Kidney (tissue), 14 donors: ENCODE data around the gene MGARP. TPM values are rescaled to one million over a fixed set of nuclear protein-coding genes. Genes with fewer than 3 reads are reported as not detected.
"Not testable (repeated sequence)": the region's sequence is repeated elsewhere in the genome, so short reads cannot be mapped to it uniquely, and the experiment has no call there.

ENCODE experiments used
- DNase-seq, 5 donors: peaks; one replicate each; pipeline ENCODE4 v3.0.0-alpha.2; 2013 to 2020
- FAIRE-seq: peaks from 2 replicates; lab custom pipeline; 2012; peaks lifted over from hg19 to GRCh38; lab: Jason Lieb, UNC
- H3K27ac ChIP-seq, 2 donors: one replicate each; pipeline ENCODE4 v1.7.0; 2013; ENCODE audit warnings: low read depth in 2 of 2, low read length in 2 of 2, inconsistent platforms in 1 of 2
- H3K27me3 ChIP-seq: one replicate; pipeline ENCODE4 v1.7.1; 2013; ENCODE audit warnings: low read length, inconsistent platforms; ENCODE audit not compliant: control insufficient read depth, insufficient read depth
- H3K36me3 ChIP-seq, 3 donors: one replicate each; pipeline versions ENCODE4 v1.7.0 to v1.7.1; 2013; ENCODE audit warnings: low read length in 3 of 3, control low read depth in 1 of 3, inconsistent platforms in 1 of 3; ENCODE audit not compliant: insufficient read depth in 3 of 3, control insufficient read depth in 2 of 3
- H3K4me1 ChIP-seq, 3 donors: one replicate each; pipeline versions ENCODE4 v1.7.0 to v1.7.1; 2013; ENCODE audit warnings: low read length in 3 of 3, inconsistent platforms in 1 of 3, low read depth in 1 of 3; ENCODE audit not compliant: control insufficient read depth in 2 of 3, insufficient read depth in 2 of 3
- H3K4me3 ChIP-seq, 3 donors: one replicate each; pipeline versions ENCODE4 v1.7.0 to v1.8.1; 2013; ENCODE audit warnings: low read length in 3 of 3, control low read depth in 1 of 3, inconsistent platforms in 1 of 3
- H3K9ac ChIP-seq, 3 donors: one replicate each; pipeline versions ENCODE4 v1.7.0 to v1.7.1; 2013; ENCODE audit warnings: low read length in 3 of 3, control low read depth in 1 of 3, inconsistent platforms in 1 of 3
- H3K9me3 ChIP-seq, 3 donors: one replicate each; pipeline versions ENCODE4 v1.7.0 to v1.7.1; 2013; ENCODE audit warnings: low read length in 3 of 3, control low read depth in 1 of 3, inconsistent platforms in 1 of 3; ENCODE audit not compliant: control insufficient read depth in 2 of 3, insufficient read depth in 1 of 3
- intact Hi-C: fragments of 100-400 bp; cut with DNase I; formaldehyde crosslinking; loops from one replicate; pipeline ENCODE4 v1.11.1; 2022
- polyA plus RNA-seq: library from polyadenylated mRNA; stranded (reverse); fragments of 350-450 nt; fragmentation: Illumina TruSeq; extraction: RNeasy Lipid Tissue Mini Kit (QIAGEN cat#74804); gene quantifications from one replicate; pipeline ENCODE4 v1.2.3, GENCODE V29; 2014; ENCODE audit warnings: low read depth, low replicate concordance; ENCODE audit not compliant: insufficient read depth
- total RNA-seq: library from RNA; stranded (reverse); fragmentation: NEBNext Ultra II Directional; extraction: Animal tissue kit (Norgen Biotek cat#: 25700); gene quantifications from one replicate; pipeline ENCODE4 v1.2.1, GENCODE V29; 2021
- TF ChIP-seq, protein P1 (sequence below): IDR thresholded peaks from 3 replicates; pipeline ENCODE4 v1.5.1; 2012; ENCODE audit warnings: mild to moderate bottlenecking, moderate library complexity, borderline replicate concordance; ENCODE audit not compliant: insufficient read depth; ENCODE audit errors: extremely low read depth
- donor health status: control.
- donor health status: control.
- donor health status: control.
- donor health status: control.
- donor health status: control.
- donor health status: DM: yes; HTN: yes; CAD: no.
- donor health status: Normal renal cell carcinoma (clear cell type).

The MGARP gene
- total and polyA plus RNA-seq, 2 donors from 2014 or later: 0.25 to 4.3 TPM

DNA sequence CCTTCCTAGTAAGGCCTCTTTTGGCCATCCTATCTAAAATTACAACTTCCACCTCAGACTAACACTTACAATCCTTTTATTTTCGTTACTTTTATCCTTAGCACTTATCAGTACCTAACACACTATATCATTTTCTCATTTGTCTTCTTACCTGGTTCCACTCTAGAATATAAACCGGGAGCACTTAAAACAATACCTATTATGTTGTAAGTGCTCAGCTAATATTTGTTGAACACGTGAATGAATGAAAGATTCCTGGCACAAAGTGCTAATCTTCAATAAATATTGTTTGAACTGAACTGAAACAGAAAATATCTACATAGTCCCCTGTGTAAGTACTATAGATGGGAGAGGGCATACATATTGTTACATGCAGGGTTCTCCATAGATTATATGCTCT lies 14.4 kb downstream of the MGARP start:
- Histone ChIP-seq H3K4me3 (no peak overlapping the region), H3K36me3 (no peaks in the 10 kb centered on the region), H3K4me1 (peaks cover 0 to 4% (median 0%) of the 10 kb centered on the region in 3 donors), H3K9me3 (no peaks in the 10 kb centered on the region), H3K27me3 (no peaks in the 10 kb centered on the region), H3K9ac (no peak overlapping the region), H3K27ac (no peak overlapping the region)
- DNase-seq (no peak), FAIRE-seq (no peak)
- intact Hi-C loops: no loop called here
- TF ChIP-seq, protein P1, sequence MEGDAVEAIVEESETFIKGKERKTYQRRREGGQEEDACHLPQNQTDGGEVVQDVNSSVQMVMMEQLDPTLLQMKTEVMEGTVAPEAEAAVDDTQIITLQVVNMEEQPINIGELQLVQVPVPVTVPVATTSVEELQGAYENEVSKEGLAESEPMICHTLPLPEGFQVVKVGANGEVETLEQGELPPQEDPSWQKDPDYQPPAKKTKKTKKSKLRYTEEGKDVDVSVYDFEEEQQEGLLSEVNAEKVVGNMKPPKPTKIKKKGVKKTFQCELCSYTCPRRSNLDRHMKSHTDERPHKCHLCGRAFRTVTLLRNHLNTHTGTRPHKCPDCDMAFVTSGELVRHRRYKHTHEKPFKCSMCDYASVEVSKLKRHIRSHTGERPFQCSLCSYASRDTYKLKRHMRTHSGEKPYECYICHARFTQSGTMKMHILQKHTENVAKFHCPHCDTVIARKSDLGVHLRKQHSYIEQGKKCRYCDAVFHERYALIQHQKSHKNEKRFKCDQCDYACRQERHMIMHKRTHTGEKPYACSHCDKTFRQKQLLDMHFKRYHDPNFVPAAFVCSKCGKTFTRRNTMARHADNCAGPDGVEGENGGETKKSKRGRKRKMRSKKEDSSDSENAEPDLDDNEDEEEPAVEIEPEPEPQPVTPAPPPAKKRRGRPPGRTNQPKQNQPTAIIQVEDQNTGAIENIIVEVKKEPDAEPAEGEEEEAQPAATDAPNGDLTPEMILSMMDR: no peak

DNA sequence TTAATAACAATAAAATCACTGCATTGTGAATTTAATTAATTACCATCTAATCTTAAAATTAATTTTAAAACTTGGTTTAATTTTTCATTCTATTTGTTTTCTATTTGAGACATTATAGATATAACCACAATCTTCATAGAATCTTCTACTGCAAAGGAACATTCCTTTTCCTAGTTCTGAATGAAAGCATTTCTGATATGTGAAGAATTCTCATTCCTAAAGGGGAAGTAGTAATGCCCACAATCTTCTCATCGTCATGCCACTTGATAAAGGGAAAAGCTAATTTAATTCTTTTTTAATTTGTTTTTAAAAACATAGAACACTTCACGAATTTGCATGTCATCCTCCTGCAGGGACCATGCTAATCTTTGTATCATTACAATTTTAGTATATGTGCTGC lies 23.7 kb downstream of the MGARP start:
- TF ChIP-seq, protein P1: no peak
- no peaks in the 10 kb centered on the region for H3K9me3 ChIP-seq
- DNase-seq (no peak), FAIRE-seq (no peak)
- H3K4me1 ChIP-seq: no peaks in the 10 kb centered on the region
- no peak overlapping the region for H3K9ac ChIP-seq
- no peaks in the 10 kb centered on the region for H3K36me3 ChIP-seq
- intact Hi-C loops: no loop called here
- H3K27me3 ChIP-seq: no peaks in the 10 kb centered on the region
- no peak overlapping the region for H3K27ac ChIP-seq
- H3K4me3 ChIP-seq: no peak overlapping the region

- H3K4me1 ChIP-seq, intact Hi-C loops, FAIRE-seq, H3K27ac ChIP-seq, H3K4me3 ChIP-seq, H3K27me3 ChIP-seq, H3K36me3 ChIP-seq, H3K9me3 ChIP-seq, DNase-seq, H3K9ac ChIP-seq: not testable (repeated sequence)
These were observed 24.4 kb downstream of the MGARP start for GRCh38 chr4:139255581-139255980.

DNA sequence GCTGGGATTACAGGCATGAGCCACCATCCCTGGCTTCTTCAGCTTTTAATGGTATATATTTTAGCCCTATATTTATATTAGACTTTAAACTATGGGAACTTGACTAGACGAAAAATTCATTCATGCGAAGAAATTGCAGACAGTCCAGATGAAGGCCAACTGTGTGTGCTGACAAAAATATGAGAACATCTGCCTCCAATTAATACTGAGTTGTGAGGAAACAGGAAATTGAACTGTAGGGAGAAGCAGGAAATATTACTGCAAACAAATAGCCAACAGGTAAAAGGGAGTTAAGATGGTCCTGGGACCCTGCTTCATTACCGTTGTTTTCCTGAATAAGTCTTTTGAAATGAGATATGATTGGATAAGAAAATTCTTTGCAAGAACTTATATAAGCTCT lies 26.3 kb downstream of the MGARP start:
- no peak overlapping the region for H3K4me3 ChIP-seq
- TF ChIP-seq, protein P1: no peak
- no peak overlapping the region for H3K9ac ChIP-seq
- no peak overlapping the region for H3K27ac ChIP-seq
- FAIRE-seq (no peak), DNase-seq (no peak)
- H3K27me3 ChIP-seq: no peaks in the 10 kb centered on the region
- H3K4me1 ChIP-seq: no peaks in the 10 kb centered on the region
- H3K36me3 ChIP-seq: no peaks in the 10 kb centered on the region
- no peaks in the 10 kb centered on the region for H3K9me3 ChIP-seq
- intact Hi-C loops: no loop called here
